ENCODE data around the gene IGSF22. TPM values are rescaled to one million over a fixed set of nuclear protein-coding genes. Genes with fewer than 3 reads are reported as not detected.

The IGSF22 gene
- total RNA-seq, 1 experiment from 2014 or later: not detected

GRCh38 chr11:18657673-18658072, 68.3 kb downstream of the IGSF22 start:
- H3K4me1 Mint-ChIP-seq (ENCODE audit: low read depth, unreplicated experiment): no peaks in the 10 kb centered on the region
- CTCF ChIA-PET: no interaction called here
- BruUV-seq (replicated peaks): no TSS peak

More at GRCh38 chr11:18657673-18658072, 68.3 kb downstream of the IGSF22 start:
- no peak for TF ChIP-seq CTCF (IDR thresholded peaks at IDR 0.05; ENCODE audit: unreplicated experiment)
- Mint-ChIP-seq H3K27me3 (ENCODE audit: unreplicated experiment) (peaks cover 12% of the 10 kb centered on the region), H3K27ac (ENCODE audit: unreplicated experiment) (no peak overlapping the region), H3K4me3 (ENCODE audit: low read depth, unreplicated experiment) (no peak overlapping the region), H3K9me3 (ENCODE audit: low read depth, unreplicated experiment) (peaks cover 3% of the 10 kb centered on the region), H3K36me3 (ENCODE audit: insufficient read depth, unreplicated experiment) (no peaks in the 10 kb centered on the region)
- DNase-seq: no peak
- intact Hi-C loops (cut with micrococcal nuclease; ENCODE audit: unreplicated experiment): no loop called here

Other genes with a start within 250 kb of the IGSF22 start
- 57.5 and 61.8 TPM in 2 replicates for gene TSG101, start 199.2 kb downstream of the IGSF22 start, total RNA-seq (2022)
- gene UEVLD, start 137.5 kb downstream of the IGSF22 start, total RNA-seq (2022): 23.1 and 25.9 TPM in 2 replicates
- gene MISFA, start 126.4 kb downstream of the IGSF22 start, total RNA-seq (2022): 5.5 and 7.3 TPM in 2 replicates
- 32.1 and 37.5 TPM in 2 replicates for gene SPTY2D1, start 91.8 kb downstream of the IGSF22 start, total RNA-seq (2022)
- 8.8 and 11.9 TPM in 2 replicates for gene TMEM86A, start 27.4 kb downstream of the IGSF22 start, total RNA-seq (2022)
- gene PTPN5, start 65.6 kb upstream of the IGSF22 start, total RNA-seq (2022): not detected in 2 replicates
- not detected in 2 replicates for gene MRGPRX1, start 213.2 kb upstream of the IGSF22 start, total RNA-seq (2022)